GM18868 (cell line): Measurements from ENCODE around the gene CAMTA1.
"Not testable (repeated sequence)": the region's sequence is repeated elsewhere in the genome, so short reads cannot be mapped to it uniquely, and the experiment has no call there.

Experiments used
- ATAC-seq: cut with Tn5 transposase; IDR thresholded peaks from one replicate; pipeline ENCODE4 v1.9.1; 2021; ENCODE audit warnings: mild to moderate bottlenecking, moderate library complexity; ENCODE audit not compliant: unreplicated experiment

Gene CAMTA1

GRCh38 chr1:7408771-7409150 lies 623.5 kb downstream of the CAMTA1 start:
- ATAC-seq = no peak

- ATAC-seq = no peak
Measured at GRCh38 chr1:7409278-7409677, 624.0 kb downstream of the CAMTA1 start.

- ATAC-seq = no peak
Measured at GRCh38 chr1:7410156-7410555, 624.9 kb downstream of the CAMTA1 start.

- not testable (repeated sequence) for ATAC-seq
Measured at GRCh38 chr1:7417618-7418017, 632.4 kb downstream of the CAMTA1 start.

DNA sequence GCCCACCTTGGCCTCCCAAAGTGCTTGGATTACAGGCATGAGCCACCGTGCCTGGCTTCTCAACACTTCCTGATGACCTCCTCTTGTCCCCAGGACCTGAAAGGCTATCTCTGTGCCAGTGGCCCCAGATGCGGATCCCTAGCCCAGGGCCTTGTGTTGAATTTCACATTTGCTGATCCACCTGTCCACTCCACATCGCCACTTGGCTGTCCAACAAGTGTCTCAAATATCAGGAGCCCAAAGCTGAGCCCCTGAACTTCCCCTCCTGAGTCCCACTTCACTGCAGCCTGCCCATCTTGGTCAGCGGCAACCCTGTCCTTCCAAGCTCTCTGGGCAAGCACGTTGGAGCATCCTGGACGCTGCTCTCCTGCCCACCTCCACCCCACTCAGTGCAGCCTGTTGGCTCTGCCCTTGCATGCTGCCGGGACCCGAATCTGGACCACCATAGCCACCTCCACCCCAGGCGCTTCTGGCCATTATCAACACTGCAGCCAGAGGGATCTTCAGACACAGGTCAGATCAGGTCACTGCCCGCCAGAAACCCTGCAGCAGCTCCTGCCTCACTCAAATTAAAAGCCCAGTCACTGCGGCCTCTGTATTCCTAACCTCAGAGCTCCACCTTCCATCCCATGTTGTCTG lies 633.3 kb downstream of the CAMTA1 start:
- ATAC-seq = no peak

DNA sequence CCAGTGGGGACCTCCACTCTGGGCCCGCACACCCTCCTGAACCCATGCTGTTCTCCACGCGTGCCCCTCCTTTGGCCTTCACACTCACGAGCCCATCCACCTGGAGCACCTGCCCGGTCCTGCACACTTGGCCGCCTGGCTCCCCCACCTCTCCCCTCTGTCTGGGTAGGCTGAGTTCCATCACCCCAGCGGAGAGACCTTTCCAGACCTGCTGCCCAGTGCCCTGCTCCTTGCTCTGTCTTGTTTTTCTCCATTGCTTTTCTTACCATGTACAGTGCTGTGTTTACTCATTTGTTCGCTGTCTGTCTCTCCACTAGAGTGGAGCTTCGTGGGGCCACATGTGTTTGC lies 634.8 kb downstream of the CAMTA1 start:
- ATAC-seq = no peak

DNA sequence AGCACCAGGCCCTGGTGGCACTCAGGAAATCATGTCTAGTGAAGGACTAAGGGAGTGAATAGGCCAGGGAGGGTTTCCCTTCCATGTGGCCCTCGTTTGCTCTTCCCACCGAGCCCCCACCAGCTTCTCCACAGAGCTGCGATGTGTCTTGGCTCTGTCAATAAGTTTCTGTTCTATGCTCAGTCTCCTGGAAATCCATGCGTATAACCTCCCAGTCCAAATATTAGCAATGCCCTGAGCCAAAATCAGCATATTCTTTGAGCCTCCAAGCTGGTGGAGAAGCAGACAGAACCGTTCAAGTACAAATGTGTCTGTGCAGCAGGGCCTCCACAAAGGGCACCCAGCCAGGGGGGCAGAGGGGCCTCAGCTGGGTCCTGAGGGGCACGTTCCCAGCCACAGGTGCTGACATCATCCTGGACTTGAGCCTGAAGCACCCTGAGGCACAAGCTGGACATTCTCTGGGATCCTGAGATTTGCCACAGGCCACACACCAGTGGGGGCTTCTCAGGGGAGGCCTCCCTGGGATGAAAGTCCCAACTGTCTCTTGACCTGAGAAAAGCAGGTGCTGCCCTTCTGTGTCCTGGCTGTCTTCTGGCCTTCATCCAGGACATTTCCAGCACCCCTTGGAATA lies 635.3 kb downstream of the CAMTA1 start:
- no peak for ATAC-seq

DNA sequence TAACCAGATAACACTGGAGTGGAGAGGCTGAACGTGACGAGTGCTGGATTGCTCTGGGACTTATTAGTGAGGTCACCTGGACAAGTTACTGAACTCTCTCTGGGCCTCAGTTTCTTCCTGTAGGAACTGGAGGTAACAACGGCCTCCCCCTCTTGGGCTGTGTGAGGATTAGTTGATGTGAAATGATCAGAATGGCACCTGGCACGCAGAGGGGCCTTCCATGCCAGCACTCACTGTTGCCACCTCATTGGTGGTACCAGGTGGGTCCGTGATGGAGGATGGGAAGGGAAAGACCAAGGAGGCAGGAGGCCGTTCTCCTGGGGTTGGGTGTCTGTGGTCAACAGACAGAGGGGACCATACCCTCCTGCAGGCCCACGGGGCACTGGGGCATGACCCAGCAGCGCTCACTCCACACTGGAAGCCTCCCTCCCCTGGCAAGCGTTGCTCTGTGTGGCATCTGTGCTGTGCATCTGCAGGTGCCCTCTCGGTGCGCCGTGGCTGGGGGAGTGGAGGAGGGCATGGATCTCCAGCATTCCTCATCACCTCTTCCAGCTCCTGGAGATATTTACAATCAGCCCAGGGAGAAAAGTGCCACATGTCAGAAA lies 636.3 kb downstream of the CAMTA1 start:
- no peak for ATAC-seq

DNA sequence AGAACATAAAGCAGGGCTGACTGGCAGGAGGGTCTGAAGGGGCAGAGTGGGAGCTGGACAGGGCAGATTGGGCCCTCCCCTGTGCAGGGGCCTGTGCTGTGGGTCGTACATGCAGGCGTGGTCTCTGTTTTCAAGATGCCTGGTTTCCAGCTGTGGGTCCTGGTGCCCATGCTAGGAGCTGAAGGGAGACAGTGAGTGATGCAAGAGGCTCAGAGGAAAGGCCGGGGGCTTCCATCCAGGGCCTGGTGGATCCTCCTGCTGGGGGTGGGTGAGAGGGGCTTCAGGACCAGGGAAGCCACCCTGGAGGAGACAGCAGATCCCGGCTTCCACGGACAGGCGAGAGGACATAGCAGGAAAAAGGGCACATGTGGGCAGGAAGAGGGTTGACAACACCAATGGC lies 636.8 kb downstream of the CAMTA1 start:
- no peak for ATAC-seq

- no peak for ATAC-seq
Measured at GRCh38 chr1:7422561-7422960, 637.3 kb downstream of the CAMTA1 start.

DNA sequence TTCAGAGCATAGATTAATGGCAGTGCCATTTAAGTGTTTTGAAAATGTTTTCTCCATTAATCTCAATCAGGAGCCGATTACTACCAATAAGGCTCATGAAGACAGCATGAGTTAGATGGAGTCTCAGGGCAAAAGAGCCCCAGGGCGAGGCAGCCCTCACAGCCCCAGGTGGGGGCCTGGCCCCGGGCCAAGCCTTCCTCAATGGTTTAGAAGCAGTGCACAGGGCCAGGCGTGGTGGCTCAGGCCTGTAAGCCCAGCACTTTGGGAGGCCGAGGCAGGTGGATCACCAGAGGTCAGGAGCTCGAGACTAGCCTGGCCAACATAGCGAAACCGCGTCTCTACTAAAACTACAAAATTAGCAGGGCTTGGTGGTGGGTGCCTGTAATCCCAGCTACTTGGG lies 637.7 kb downstream of the CAMTA1 start:
- no peak for ATAC-seq

- ATAC-seq = no peak
Measured at GRCh38 chr1:7424352-7424890, 639.2 kb downstream of the CAMTA1 start.

GRCh38 chr1:7425229-7425628 lies 640.0 kb downstream of the CAMTA1 start:
- ATAC-seq = no peak

DNA sequence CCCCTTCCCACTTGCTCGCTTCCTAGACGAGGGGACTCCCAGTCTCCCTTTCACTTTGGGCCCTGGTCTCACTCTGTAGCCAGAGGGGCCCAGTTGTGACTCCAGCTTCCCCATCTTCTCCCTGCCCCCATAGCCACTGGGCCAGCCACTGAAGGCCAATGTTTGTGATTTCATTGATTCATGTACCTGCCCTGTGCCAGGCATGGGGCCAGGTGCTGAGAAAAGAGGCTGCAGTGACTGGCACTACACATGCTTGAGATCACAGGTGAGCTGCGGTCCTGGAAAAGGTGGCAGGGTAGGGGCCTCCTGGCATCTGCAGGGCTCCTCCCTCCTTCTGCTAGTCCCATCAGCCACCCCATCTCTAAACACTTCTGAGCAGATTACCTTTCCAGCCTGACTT lies 640.5 kb downstream of the CAMTA1 start:
- ATAC-seq = no peak

GRCh38 chr1:7426780-7427604 lies 641.7 kb downstream of the CAMTA1 start:
- ATAC-seq = no peak

DNA sequence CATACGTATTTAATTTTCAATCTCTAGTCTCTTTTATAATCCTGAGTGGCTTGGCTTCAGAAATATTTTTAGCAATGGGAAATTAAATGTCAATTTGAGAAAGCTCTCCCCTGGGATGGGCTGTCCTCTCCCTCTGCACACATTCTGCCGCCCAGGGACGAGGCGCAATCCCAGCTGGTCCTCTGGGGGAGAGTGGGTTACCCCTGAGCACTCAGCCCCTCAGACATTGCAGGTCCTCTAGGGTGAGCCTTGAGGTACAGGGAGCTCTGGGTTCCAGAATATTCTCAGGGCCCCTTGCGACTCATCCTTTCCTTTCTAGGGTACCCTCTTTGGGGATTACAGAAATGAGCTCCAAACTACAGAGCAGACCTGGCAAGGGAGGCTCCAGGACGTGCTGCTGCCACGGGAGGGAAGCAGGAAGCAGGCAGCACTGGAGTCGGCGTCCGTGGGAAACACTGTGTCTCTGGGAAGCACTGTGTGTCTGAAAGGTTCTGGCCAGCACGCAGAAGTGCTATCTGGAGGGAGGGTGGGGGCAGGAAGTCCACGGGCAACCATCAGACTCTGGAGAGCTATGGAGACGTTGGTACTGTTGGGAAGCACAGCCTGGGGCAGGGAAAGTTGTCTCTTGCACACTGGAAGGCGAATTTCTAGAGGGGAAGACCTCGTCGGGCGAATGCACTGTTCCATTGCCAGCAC lies 642.5 kb downstream of the CAMTA1 start:
- ATAC-seq = no peak

GRCh38 chr1:7429290-7429689 lies 644.0 kb downstream of the CAMTA1 start:
- no peak for ATAC-seq

GRCh38 chr1:7430047-7430608 lies 644.9 kb downstream of the CAMTA1 start:
- ATAC-seq = no peak

DNA sequence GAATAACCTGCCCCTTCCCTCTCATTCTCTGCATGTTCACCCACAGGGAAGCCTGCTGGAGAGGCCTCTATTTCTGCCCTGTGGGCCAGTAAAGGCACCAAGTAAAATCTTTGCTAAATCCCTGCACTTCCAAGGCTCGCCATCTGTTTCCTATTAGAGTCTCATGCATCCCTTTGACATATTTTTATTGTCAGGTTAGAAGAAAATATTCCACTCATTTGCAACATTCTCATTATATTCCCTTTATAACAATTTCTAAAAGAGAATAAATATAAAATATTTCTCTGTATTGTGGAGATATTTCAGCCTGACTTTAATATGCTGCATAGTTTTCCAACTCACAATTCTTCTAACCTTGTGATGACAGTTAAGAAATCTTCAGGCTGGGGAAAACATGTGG lies 645.4 kb downstream of the CAMTA1 start:
- ATAC-seq = no peak

- no peak for ATAC-seq
Measured at GRCh38 chr1:7432102-7432899, 647.0 kb downstream of the CAMTA1 start.
